Cardiac fibroblast (primary cell): ENCODE results near the gene STMN3.

Source experiments
- DNase-seq, 2 donors: peaks; one replicate each; pipeline versions ENCODE4 v3.0.0 to v3.0.0-alpha.2; 2010; ENCODE audit warnings: low read depth in 2 of 2
- H3K4me3 ChIP-seq, 2 donors: replicated peaks in 1 of 2; 1 replicate in 1 of 2; 2 replicates in 1 of 2; pipeline ENCODE4 v1.5.1; 2011; ENCODE audit warnings: low read depth in 2 of 2, low read length in 2 of 2, mild to moderate bottlenecking in 2 of 2, moderate library complexity in 1 of 2
- CTCF ChIP-seq: IDR thresholded peaks from one replicate; pipeline ENCODE4 v1.5.1; 2011; ENCODE audit warnings: low read depth, mild to moderate bottlenecking, low read length, inconsistent platforms

Gene STMN3

GRCh38 chr20:63691711-63692435 is 38.6 kb upstream of the STMN3 start:
- TF ChIP-seq CTCF, result no peak
- no peak for DNase-seq
- no peak overlapping the region for H3K4me3 ChIP-seq

- TF ChIP-seq CTCF, result no peak
- no peak for DNase-seq
- no peak overlapping the region for H3K4me3 ChIP-seq
These were observed 37.9 kb upstream of the STMN3 start for GRCh38 chr20:63690898-63691710.

- H3K4me3 ChIP-seq, result no peak overlapping the region
- TF ChIP-seq CTCF, result no peak
- DNase-seq, result no peak
These were observed 37.0 kb upstream of the STMN3 start for GRCh38 chr20:63690003-63690897.

GRCh38 chr20:63689046-63690002 is 36.1 kb upstream of the STMN3 start:
- TF ChIP-seq CTCF, result no peak
- DNase-seq, result no peak
- no peak overlapping the region for H3K4me3 ChIP-seq

GRCh38 chr20:63688228-63689045 is 35.2 kb upstream of the STMN3 start:
- DNase-seq, result no peak
- no peak for TF ChIP-seq CTCF
- H3K4me3 ChIP-seq, result no peak overlapping the region
